Stimulated activated CD8-positive, alpha-beta memory T cell treated with anti-CD3 and anti-CD28 coated beads, Interleukin-7, amount 100 ng/mL, for 48 hours (primary cell): Measurements from ENCODE around the gene LYPD6.

Experiments
- DNase-seq, 2 donors: peaks; one replicate each; pipeline ENCODE4 v3.0.0-alpha.2; 2020; ENCODE audit warnings: low read depth in 1 of 2; ENCODE audit errors: extremely low read depth in 1 of 2

The LYPD6 gene

GRCh38 chr2:149346272-149346671 is 15.9 kb downstream of the LYPD6 start:
- no peak for DNase-seq

GRCh38 chr2:149348291-149348690 is 17.9 kb downstream of the LYPD6 start:
- DNase-seq, result no peak

- DNase-seq, result no peak
Measured at GRCh38 chr2:149353421-149353820, 23.0 kb downstream of the LYPD6 start.

- no peak for DNase-seq
Measured at GRCh38 chr2:149355716-149356422, 25.5 kb downstream of the LYPD6 start.

GRCh38 chr2:149357058-149357457 is 26.7 kb downstream of the LYPD6 start:
- DNase-seq, result no peak

GRCh38 chr2:149360106-149360505 is 29.7 kb downstream of the LYPD6 start:
- DNase-seq, result no peak

- no peak for DNase-seq
Measured at GRCh38 chr2:149363958-149364357, 33.6 kb downstream of the LYPD6 start.

- DNase-seq, result no peak
Measured at GRCh38 chr2:149364839-149365238, 34.5 kb downstream of the LYPD6 start.

- no peak for DNase-seq
Measured at GRCh38 chr2:149365931-149366583, 35.7 kb downstream of the LYPD6 start.

GRCh38 chr2:149370061-149370775 is 39.8 kb downstream of the LYPD6 start:
- no peak for DNase-seq

GRCh38 chr2:149371476-149371875 is 41.1 kb downstream of the LYPD6 start:
- DNase-seq, result no peak

- no peak for DNase-seq
Measured at GRCh38 chr2:149375801-149376361, 45.5 kb downstream of the LYPD6 start.

- no peak for DNase-seq
Measured at GRCh38 chr2:149380205-149380604, 49.8 kb downstream of the LYPD6 start.

- DNase-seq, result no peak
Measured at GRCh38 chr2:149383340-149383739, 53.0 kb downstream of the LYPD6 start.

GRCh38 chr2:149385350-149385749 is 55.0 kb downstream of the LYPD6 start:
- DNase-seq, result no peak

- no peak for DNase-seq
Measured at GRCh38 chr2:149387411-149387810, 57.0 kb downstream of the LYPD6 start.

GRCh38 chr2:149388120-149388816 is 57.9 kb downstream of the LYPD6 start:
- DNase-seq, result no peak

- DNase-seq, result no peak
Measured at GRCh38 chr2:149389506-149390167, 59.2 kb downstream of the LYPD6 start.

GRCh38 chr2:149393614-149394013 is 63.2 kb downstream of the LYPD6 start:
- DNase-seq, result no peak

GRCh38 chr2:149394864-149395263 is 64.5 kb downstream of the LYPD6 start:
- no peak for DNase-seq
